ENCODE data around the gene MYL11. TPM values are rescaled to one million over a fixed set of nuclear protein-coding genes. Genes with fewer than 3 reads are reported as not detected.

Gene MYL11
- total RNA-seq, 1 experiment from 2014 or later: not detected

DNA sequence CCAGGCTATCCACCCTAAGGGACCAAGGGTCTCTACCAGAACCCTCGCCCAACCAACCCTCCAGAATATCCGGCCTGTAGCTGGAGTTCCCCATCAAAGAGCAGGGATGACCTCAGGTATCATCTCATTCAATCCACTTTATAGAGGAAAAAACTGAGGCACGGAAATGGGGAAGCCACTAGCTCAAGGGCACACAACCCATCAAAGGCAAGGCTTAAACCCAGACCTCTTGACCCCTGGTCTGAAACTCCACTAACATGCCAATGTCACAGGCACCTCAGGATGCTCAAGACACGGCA lies 5.9 kb upstream of the MYL11 start:
- POLR2A ChIA-PET: interaction anchor here (0.8 kb wide), 1 partner anchor 20 kb away, joined by 5 read pairs; no protein-coding TSS in a partner anchor
- TF ChIP-seq TCF7L2 (IDR thresholded peaks at IDR 0.05; ENCODE audit: low read depth, low read length): no peak
- TF ChIP-seq, protein P1, sequence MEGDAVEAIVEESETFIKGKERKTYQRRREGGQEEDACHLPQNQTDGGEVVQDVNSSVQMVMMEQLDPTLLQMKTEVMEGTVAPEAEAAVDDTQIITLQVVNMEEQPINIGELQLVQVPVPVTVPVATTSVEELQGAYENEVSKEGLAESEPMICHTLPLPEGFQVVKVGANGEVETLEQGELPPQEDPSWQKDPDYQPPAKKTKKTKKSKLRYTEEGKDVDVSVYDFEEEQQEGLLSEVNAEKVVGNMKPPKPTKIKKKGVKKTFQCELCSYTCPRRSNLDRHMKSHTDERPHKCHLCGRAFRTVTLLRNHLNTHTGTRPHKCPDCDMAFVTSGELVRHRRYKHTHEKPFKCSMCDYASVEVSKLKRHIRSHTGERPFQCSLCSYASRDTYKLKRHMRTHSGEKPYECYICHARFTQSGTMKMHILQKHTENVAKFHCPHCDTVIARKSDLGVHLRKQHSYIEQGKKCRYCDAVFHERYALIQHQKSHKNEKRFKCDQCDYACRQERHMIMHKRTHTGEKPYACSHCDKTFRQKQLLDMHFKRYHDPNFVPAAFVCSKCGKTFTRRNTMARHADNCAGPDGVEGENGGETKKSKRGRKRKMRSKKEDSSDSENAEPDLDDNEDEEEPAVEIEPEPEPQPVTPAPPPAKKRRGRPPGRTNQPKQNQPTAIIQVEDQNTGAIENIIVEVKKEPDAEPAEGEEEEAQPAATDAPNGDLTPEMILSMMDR (IDR thresholded peaks at IDR 0.05): no peak
- TF ChIP-seq SIN3A (IDR thresholded peaks at IDR 0.05; ENCODE audit: borderline replicate concordance, insufficient read depth, low read depth, low read length): no peak
- Histone ChIP-seq H3K9me3 (ENCODE audit: control insufficient read depth, insufficient read depth, low read depth, low read length) (no peaks in the 10 kb centered on the region), H3K36me3 (ENCODE audit: control insufficient read depth, insufficient read depth, low read length) (peaks cover 6% of the 10 kb centered on the region), H3K27me3 (ENCODE audit: control insufficient read depth, insufficient read depth, low read length) (no peaks in the 10 kb centered on the region), H3K4me3 (ENCODE audit: low read depth in 2 of 2, low read length in 2 of 2) (peak overlapping the region; percentile 80 to 85), H3K4me1 (ENCODE audit: control insufficient read depth, insufficient read depth, low read length) (0 out of 2 replicates have a peak, but pooled peaks cover 7% of the 10 kb centered on the region), H3K27ac (ENCODE audit: low read length) (peak overlapping the region; percentile 75)
- no TSS peak for BruUV-seq (replicated peaks)
- CTCF ChIA-PET: no interaction called here
- ATAC-seq (no peak), DNase-seq (ENCODE audit: low read depth, low spot score) (no peak)
- intact Hi-C loops (cut with micrococcal nuclease; ENCODE audit: unreplicated experiment): no loop called here
- in situ Hi-C loops (cut with HindIII; ENCODE audit: low pct_unique_long_range_greater_than_20kb, low sequenced_read_pairs): no loop called here

DNA sequence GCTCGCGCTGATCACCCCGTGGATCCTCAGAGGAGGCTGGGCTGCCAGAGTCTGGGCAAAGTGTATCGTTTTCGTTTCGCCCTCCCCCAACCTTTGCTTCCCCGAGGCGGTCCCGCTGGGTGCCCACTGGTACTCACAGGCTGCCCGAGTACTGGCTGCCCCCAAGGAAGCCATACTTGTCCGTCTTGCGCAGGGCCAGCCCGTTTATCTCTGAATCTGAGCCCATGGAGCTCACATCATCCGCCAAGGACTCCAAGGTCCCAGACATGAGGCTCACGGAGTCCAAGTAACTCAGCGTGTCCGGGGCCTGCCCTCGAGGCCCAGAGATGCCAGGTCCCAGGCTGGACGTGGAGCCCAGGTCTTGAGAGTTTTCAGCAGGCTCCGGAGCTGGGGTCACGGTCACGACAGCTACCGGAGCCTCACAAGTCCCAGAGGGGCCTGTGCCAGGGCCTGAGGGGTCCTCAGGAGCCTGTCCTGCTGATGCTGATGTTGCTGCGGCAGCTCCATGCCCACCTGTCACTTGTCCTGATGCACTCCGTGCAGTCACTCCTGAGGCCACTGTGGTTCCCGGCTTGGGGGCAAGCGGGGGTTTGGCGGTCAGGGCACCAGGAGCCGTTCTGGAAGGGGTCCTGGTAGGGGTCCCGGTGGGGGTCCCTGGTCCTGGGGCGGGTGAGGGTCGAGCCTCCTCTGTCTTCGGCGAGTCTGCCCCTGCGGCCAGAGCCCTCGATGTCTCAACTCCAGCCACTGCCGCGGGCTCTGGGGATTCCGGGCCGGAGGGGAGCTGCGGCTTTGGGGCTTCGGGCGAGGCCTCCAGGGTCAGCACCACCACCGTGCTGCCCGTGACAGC lies 5.3 kb upstream of the MYL11 start:
- Histone ChIP-seq H3K36me3 (ENCODE audit: control insufficient read depth, insufficient read depth, low read length) (peaks cover 6% of the 10 kb centered on the region), H3K27me3 (ENCODE audit: control insufficient read depth, insufficient read depth, low read length) (no peaks in the 10 kb centered on the region), H3K9me3 (ENCODE audit: control insufficient read depth, insufficient read depth, low read depth, low read length) (no peaks in the 10 kb centered on the region), H3K4me3 (ENCODE audit: low read depth in 2 of 2, low read length in 2 of 2) (peak overlapping the region; percentile 80 to 85), H3K4me1 (ENCODE audit: control insufficient read depth, insufficient read depth, low read length) (0 out of 2 replicates have a peak, but pooled peaks cover 7% of the 10 kb centered on the region), H3K27ac (ENCODE audit: low read length) (peak overlapping the region; percentile 75)
- ATAC-seq (no peak), DNase-seq (ENCODE audit: low read depth, low spot score) (no peak)
- CTCF ChIA-PET: no interaction called here
- intact Hi-C loops (cut with micrococcal nuclease; ENCODE audit: unreplicated experiment) (no loop called here), in situ Hi-C loops (cut with HindIII; ENCODE audit: low pct_unique_long_range_greater_than_20kb, low sequenced_read_pairs) (no loop called here)
- no TSS peak for BruUV-seq (replicated peaks)
- POLR2A ChIA-PET: interaction anchor here (0.6 to 0.8 kb wide), 2 partner anchors 9 to 20 kb away, joined by 4 to 5 read pairs; no protein-coding TSS in a partner anchor
- TF ChIP-seq, protein P2, sequence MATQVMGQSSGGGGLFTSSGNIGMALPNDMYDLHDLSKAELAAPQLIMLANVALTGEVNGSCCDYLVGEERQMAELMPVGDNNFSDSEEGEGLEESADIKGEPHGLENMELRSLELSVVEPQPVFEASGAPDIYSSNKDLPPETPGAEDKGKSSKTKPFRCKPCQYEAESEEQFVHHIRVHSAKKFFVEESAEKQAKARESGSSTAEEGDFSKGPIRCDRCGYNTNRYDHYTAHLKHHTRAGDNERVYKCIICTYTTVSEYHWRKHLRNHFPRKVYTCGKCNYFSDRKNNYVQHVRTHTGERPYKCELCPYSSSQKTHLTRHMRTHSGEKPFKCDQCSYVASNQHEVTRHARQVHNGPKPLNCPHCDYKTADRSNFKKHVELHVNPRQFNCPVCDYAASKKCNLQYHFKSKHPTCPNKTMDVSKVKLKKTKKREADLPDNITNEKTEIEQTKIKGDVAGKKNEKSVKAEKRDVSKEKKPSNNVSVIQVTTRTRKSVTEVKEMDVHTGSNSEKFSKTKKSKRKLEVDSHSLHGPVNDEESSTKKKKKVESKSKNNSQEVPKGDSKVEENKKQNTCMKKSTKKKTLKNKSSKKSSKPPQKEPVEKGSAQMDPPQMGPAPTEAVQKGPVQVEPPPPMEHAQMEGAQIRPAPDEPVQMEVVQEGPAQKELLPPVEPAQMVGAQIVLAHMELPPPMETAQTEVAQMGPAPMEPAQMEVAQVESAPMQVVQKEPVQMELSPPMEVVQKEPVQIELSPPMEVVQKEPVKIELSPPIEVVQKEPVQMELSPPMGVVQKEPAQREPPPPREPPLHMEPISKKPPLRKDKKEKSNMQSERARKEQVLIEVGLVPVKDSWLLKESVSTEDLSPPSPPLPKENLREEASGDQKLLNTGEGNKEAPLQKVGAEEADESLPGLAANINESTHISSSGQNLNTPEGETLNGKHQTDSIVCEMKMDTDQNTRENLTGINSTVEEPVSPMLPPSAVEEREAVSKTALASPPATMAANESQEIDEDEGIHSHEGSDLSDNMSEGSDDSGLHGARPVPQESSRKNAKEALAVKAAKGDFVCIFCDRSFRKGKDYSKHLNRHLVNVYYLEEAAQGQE (IDR thresholded peaks at IDR 0.05; ENCODE audit: insufficient read depth in 1 of 2, low read depth in 2 of 2, low read length in 1 of 2): no peak

DNA sequence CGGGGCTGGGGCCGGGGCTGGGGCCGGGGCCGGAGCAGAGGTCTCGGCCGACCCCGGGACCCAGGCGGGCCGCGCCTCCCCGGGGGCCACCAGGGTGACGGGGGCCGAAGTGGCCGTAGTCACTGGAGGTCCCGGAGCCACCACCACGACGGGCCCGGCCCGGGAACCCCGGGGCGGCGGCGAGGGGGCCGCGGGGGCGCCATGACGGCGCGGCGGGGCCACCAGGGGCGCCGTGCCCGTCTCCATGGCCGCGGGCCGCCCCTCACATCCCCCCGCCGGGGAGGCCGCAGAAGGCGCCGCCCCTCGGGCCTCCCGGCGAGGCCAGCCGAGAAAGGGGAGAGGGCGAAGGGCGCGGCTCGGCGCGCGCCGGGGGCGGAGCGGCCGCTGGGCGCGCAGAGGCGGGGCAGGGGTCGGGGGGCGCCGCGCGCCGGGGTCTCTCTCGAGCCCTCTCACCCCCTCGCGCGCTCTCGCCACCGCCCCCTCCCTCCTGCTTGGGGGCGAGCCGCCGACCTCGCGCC lies 4.6 kb upstream of the MYL11 start:
- ATAC-seq (peak; percentile 47), DNase-seq (ENCODE audit: low read depth, low spot score) (no peak)
- Histone ChIP-seq H3K9me3 (ENCODE audit: control insufficient read depth, insufficient read depth, low read depth, low read length) (no peaks in the 10 kb centered on the region), H3K36me3 (ENCODE audit: control insufficient read depth, insufficient read depth, low read length) (peaks cover 6% of the 10 kb centered on the region), H3K27me3 (ENCODE audit: control insufficient read depth, insufficient read depth, low read length) (no peaks in the 10 kb centered on the region), H3K27ac (ENCODE audit: low read length) (no peak overlapping the region; the same call in 1 of the 2 replicates), H3K4me3 (ENCODE audit: low read depth in 2 of 2, low read length in 2 of 2) (peak overlapping the region; percentile 80 to 85), H3K4me1 (ENCODE audit: control insufficient read depth, insufficient read depth, low read length) (0 out of 2 replicates have a peak, but pooled peaks cover 7% of the 10 kb centered on the region)
- POLR2A ChIA-PET: interaction anchor here (0.6 to 1.2 kb wide), 2 partner anchors 8 to 35 kb away, joined by 4 to 10 read pairs; no protein-coding TSS in a partner anchor
- TF ChIP-seq SIN3A (IDR thresholded peaks at IDR 0.05; ENCODE audit: borderline replicate concordance, insufficient read depth, low read depth, low read length) (peak; percentile 71; the same call in 1 of the 2 replicates), TCF7L2 (IDR thresholded peaks at IDR 0.05; ENCODE audit: low read depth, low read length) (no peak)
- intact Hi-C loops (cut with micrococcal nuclease; ENCODE audit: unreplicated experiment): no loop called here
- BruUV-seq (replicated peaks): no TSS peak
- in situ Hi-C loops (cut with HindIII; ENCODE audit: low pct_unique_long_range_greater_than_20kb, low sequenced_read_pairs): no loop called here
- CTCF ChIA-PET: no interaction called here
